ENCODE data around the gene RPS27.

GRCh38 chr1:153944827-153945117, 45.8 kb upstream of the RPS27 start:
- no peak for TF ChIP-seq ZNF629 (CRISPR knock-in tag; conservative IDR thresholded peaks at IDR 0.05)
- no peak for TF ChIP-seq REST (IDR thresholded peaks at IDR 0.05; ENCODE audit: borderline replicate concordance in 1 of 2, low read depth in 1 of 2, low read length in 2 of 2)
- TF ChIP-seq ZNF274 (CRISPR knock-in tag; IDR thresholded peaks at IDR 0.05), result no peak
- no peak for TF ChIP-seq MAFK (conservative IDR thresholded peaks at IDR 0.05 in 1 of 2, IDR thresholded peaks at IDR 0.05 in 1 of 2; ENCODE audit: low read length in 2 of 2)
- no peak for TF ChIP-seq FUBP1 (CRISPR knock-in tag; IDR thresholded peaks at IDR 0.05; ENCODE audit: borderline replicate concordance)
- no peak for TF ChIP-seq KDM1A (CRISPR knock-in tag; IDR thresholded peaks at IDR 0.05)
- no peak for TF ChIP-seq CBFB (CRISPR knock-in tag; IDR thresholded peaks at IDR 0.05)
- TF ChIP-seq CREM (IDR thresholded peaks at IDR 0.05), result no peak
- no peak for TF ChIP-seq CREM (CRISPR knock-in tag; IDR thresholded peaks at IDR 0.05)
- no peak for TF ChIP-seq PRDM15 (CRISPR knock-in tag; IDR thresholded peaks at IDR 0.05)
